HG03521 (cell line): ENCODE measurements around the gene ZC3H10.
"Not testable (repeated sequence)": the region's sequence is repeated elsewhere in the genome, so short reads cannot be mapped to it uniquely, and the experiment has no call there.

Experiments used
- ATAC-seq: cut with Tn5 transposase; IDR thresholded peaks from one replicate; pipeline ENCODE4 v1.9.1; 2021; ENCODE audit warnings: mild to moderate bottlenecking, moderate library complexity; ENCODE audit not compliant: unreplicated experiment

Gene ZC3H10

GRCh38 chr12:56152756-56153677, 35.0 kb downstream of the ZC3H10 start:
- ATAC-seq: no peak

GRCh38 chr12:56153678-56154065, 35.6 kb downstream of the ZC3H10 start:
- no peak for ATAC-seq

- no peak for ATAC-seq
These were observed 36.2 kb downstream of the ZC3H10 start for GRCh38 chr12:56154246-56154771.

GRCh38 chr12:56154818-56155217, 36.8 kb downstream of the ZC3H10 start:
- no peak for ATAC-seq

GRCh38 chr12:56155256-56155845, 37.3 kb downstream of the ZC3H10 start:
- ATAC-seq: no peak

GRCh38 chr12:56156464-56157200, 38.6 kb downstream of the ZC3H10 start:
- ATAC-seq: not testable (repeated sequence)

- ATAC-seq: peak; percentile 31
These were observed 39.3 kb downstream of the ZC3H10 start for GRCh38 chr12:56157201-56158028.

- peak; percentile 75 for ATAC-seq
These were observed 40.2 kb downstream of the ZC3H10 start, which contains the start of gene MYL6 for GRCh38 chr12:56158029-56158925. Gene MYL6 (plus strand): TSS chr12:56158359. CDS start chr12:56158402, 43 bp downstream.

- no peak for ATAC-seq
These were observed 40.9 kb downstream of the ZC3H10 start for GRCh38 chr12:56158926-56159461.

GRCh38 chr12:56159482-56160192, 41.6 kb downstream of the ZC3H10 start:
- no peak for ATAC-seq

GRCh38 chr12:56160193-56160763, 42.2 kb downstream of the ZC3H10 start:
- ATAC-seq: no peak

GRCh38 chr12:56160894-56161689, 43.0 kb downstream of the ZC3H10 start:
- ATAC-seq: no peak

- ATAC-seq: no peak
These were observed 43.8 kb downstream of the ZC3H10 start for GRCh38 chr12:56161690-56162351.

- no peak for ATAC-seq
These were observed 44.6 kb downstream of the ZC3H10 start for GRCh38 chr12:56162468-56163290.

GRCh38 chr12:56163533-56164344, 45.7 kb downstream of the ZC3H10 start:
- no peak for ATAC-seq
